Gastroesophageal sphincter (tissue), 4 donors: ENCODE measurements around the gene AMN1. TPM values are rescaled to one million over a fixed set of nuclear protein-coding genes. Genes with fewer than 3 reads are reported as not detected.
"Not testable (repeated sequence)": the region's sequence is repeated elsewhere in the genome, so short reads cannot be mapped to it uniquely, and the experiment has no call there.

ENCODE experiments used
- ATAC-seq: fragments of 150-250 bp; one replicate; pipeline ENCODE4 v1.9.1; 2016; ENCODE audit warnings: mild to moderate bottlenecking, moderate library complexity
- H3K27ac ChIP-seq, 4 donors: fragments of 200-600 bp; sonication (generic) in 3 of 4; 1 replicate in 3 of 4; 2 replicates in 1 of 4; pipeline ENCODE4 v1.5.1; 2016 to 2019
- H3K27me3 ChIP-seq: fragments of 200-600 bp; sonication (generic); one replicate; pipeline ENCODE4 v1.5.1; 2019
- H3K36me3 ChIP-seq, 2 donors: fragments of 200-600 bp; sonication (generic); one replicate each; pipeline ENCODE4 v1.5.1; 2019; ENCODE audit warnings: control low read depth in 1 of 2
- H3K4me1 ChIP-seq, 3 donors: fragments of 200-600 bp; sonication (generic); 1 replicate in 2 of 3; 2 replicates in 1 of 3; pipeline ENCODE4 v1.5.1; 2016 to 2019; ENCODE audit warnings: control low read depth in 2 of 3
- H3K4me3 ChIP-seq, 2 donors: fragments of 200-600 bp; sonication (generic); one replicate each; pipeline ENCODE4 v1.5.1; 2019; ENCODE audit warnings: mild to moderate bottlenecking in 1 of 2, moderate library complexity in 1 of 2
- H3K9me3 ChIP-seq, 3 donors: fragments of 200-600 bp; sonication (generic); one replicate each; pipeline ENCODE4 v1.5.1; 2017 to 2019; ENCODE audit warnings: control low read depth in 2 of 3
- CTCF ChIP-seq, 4 experiments: fragments of 200-600 bp in 2 of 4; fragments of 450-650 bp in 2 of 4; sonication (generic) in 1 of 4; IDR thresholded peaks; one replicate each; pipeline ENCODE4 v1.5.1; 2017 to 2019; ENCODE audit warnings: antibody characterized with exemption in 4 of 4, mild to moderate bottlenecking in 2 of 4, moderate library complexity in 2 of 4
- EP300 ChIP-seq: sonication (generic); formaldehyde crosslinking; IDR thresholded peaks from one replicate; pipeline ENCODE4 v1.6.1; 2017; ENCODE audit warnings: antibody characterized with exemption, mild to moderate bottlenecking
- POLR2A ChIP-seq, 2 donors: fragments of 450-650 bp; IDR thresholded peaks; one replicate each; pipeline ENCODE4 v1.6.1; 2017; ENCODE audit warnings: antibody characterized with exemption in 2 of 2, mild to moderate bottlenecking in 2 of 2, moderate library complexity in 1 of 2
- POLR2AphosphoS5 ChIP-seq: sonication (generic); formaldehyde crosslinking; IDR thresholded peaks from one replicate; pipeline ENCODE4 v1.6.1; 2017; ENCODE audit warnings: antibody characterized with exemption
- WGBS, 2 donors: methylation state at CpG; one replicate each; pipeline ENCODE4 v1.1.5; 2018; ENCODE audit warnings: low coverage in 1 of 2; 5-methylcytosine and 5-hydroxymethylcytosine counted together
- total RNA-seq, 4 donors: library from RNA; depleted of rRNA; stranded (reverse); fragments of >200 nt; gene quantifications; one replicate each; pipeline ENCODE4 v1.1.0, GENCODE V29; 2016

Gene AMN1
- total RNA-seq, 4 donors from 2014 or later, result 7.5 to 19.3 (median 9.6) TPM

- no peak for ATAC-seq
- H3K27me3 ChIP-seq, result no peaks in the 10 kb centered on the region
- H3K27ac ChIP-seq, result peak overlapping the region in 3 of 4 donors; percentile 61 to 72 (median 71)
- peaks cover 0 to 14% (median 0%) of the 10 kb centered on the region in 3 donors for H3K4me1 ChIP-seq
- no peak overlapping the region for H3K4me3 ChIP-seq
- H3K36me3 ChIP-seq, result no peaks in the 10 kb centered on the region
- no peak for TF ChIP-seq EP300
- TF ChIP-seq POLR2A (IDR thresholded peaks at IDR 0.05), result no peak
- no peak for TF ChIP-seq CTCF (IDR thresholded peaks at IDR 0.05)
- TF ChIP-seq POLR2AphosphoS5, result no peak
- H3K9me3 ChIP-seq, result no peaks in the 10 kb centered on the region
- 66 to 74% methylated on average over 4 to 5 of the region's 5 CpGs for WGBS, 2 donors
These were observed 4.2 kb upstream of the AMN1 start for GRCh38 chr12:31732926-31733548.

- 94 to 100% methylated on average over 1 to 5 of the region's 5 CpGs for WGBS, 2 donors
- not testable (repeated sequence) for H3K9me3 ChIP-seq, H3K36me3 ChIP-seq, H3K4me3 ChIP-seq, H3K27me3 ChIP-seq, ATAC-seq
- Histone ChIP-seq H3K27ac (peak overlapping the region; percentile 16 to 72 (median 65)), H3K4me1 (peaks cover 0 to 22% (median 0%) of the 10 kb centered on the region in 3 donors)
These were observed 2.4 kb upstream of the AMN1 start for GRCh38 chr12:31731203-31731602.

GRCh38 chr12:31729705-31730104, 884 bp upstream of the AMN1 start:
- Histone ChIP-seq H3K27ac (peak overlapping the region; percentile 51 to 98 (median 94)), H3K4me1 (peaks cover 0 to 22% (median 0%) of the 10 kb centered on the region in 3 donors), H3K27me3 (no peaks in the 10 kb centered on the region), H3K4me3 (peak overlapping the region; percentile 62 to 77), H3K9me3 (no peaks in the 10 kb centered on the region), H3K36me3 (no peaks in the 10 kb centered on the region)
- TF ChIP-seq CTCF (IDR thresholded peaks at IDR 0.05), result no peak
- no peak for TF ChIP-seq POLR2AphosphoS5
- no peak for TF ChIP-seq POLR2A (IDR thresholded peaks at IDR 0.05)
- TF ChIP-seq EP300, result no peak
- 14 to 94% methylated on average over 2 to 4 of the region's 4 CpGs for WGBS, 2 donors
- ATAC-seq, result no peak

- TF ChIP-seq POLR2A (IDR thresholded peaks at IDR 0.05) (peak in 1 of 2 donors; percentile 27), CTCF (IDR thresholded peaks at IDR 0.05) (no peak), EP300 (no peak)
- peak; percentile 40 for ATAC-seq
- Histone ChIP-seq H3K36me3 (no peaks in the 10 kb centered on the region), H3K27ac (peak overlapping the region; percentile 94 to 98 (median 94)), H3K4me3 (peak overlapping the region; percentile 77 to 79), H3K27me3 (no peaks in the 10 kb centered on the region), H3K4me1 (peaks cover 0 to 22% (median 0%) of the 10 kb centered on the region in 3 donors), H3K9me3 (no peaks in the 10 kb centered on the region)
- WGBS, 2 donors, result 0 to 11% methylated on average over 7 to 11 of the region's 22 CpGs
These were observed 418 bp downstream of the AMN1 start for GRCh38 chr12:31728289-31728916.

GRCh38 chr12:31727192-31727591, 1.6 kb downstream of the AMN1 start:
- H3K27me3 ChIP-seq, result no peaks in the 10 kb centered on the region
- no peaks in the 10 kb centered on the region for H3K9me3 ChIP-seq
- H3K36me3 ChIP-seq, result no peaks in the 10 kb centered on the region
- H3K4me3 ChIP-seq, result no peak overlapping the region
- 90 to 100% methylated on average over 2 of the region's 2 CpGs for WGBS, 2 donors
- TF ChIP-seq CTCF (IDR thresholded peaks at IDR 0.05), result no peak
- no peak for TF ChIP-seq POLR2A (IDR thresholded peaks at IDR 0.05)
- TF ChIP-seq POLR2AphosphoS5, result no peak
- TF ChIP-seq EP300, result no peak
- no peak for ATAC-seq
- peaks cover 0 to 22% (median 0%) of the 10 kb centered on the region in 3 donors for H3K4me1 ChIP-seq
- no peak overlapping the region for H3K27ac ChIP-seq
